Measurements from ENCODE around the gene MMP1.
A peak's percentile ranks its signal among the peaks of the same experiment; 100 is the strongest.

MMP1 gene

GRCh38 chr11:102798012-102798746, at the start of gene MMP1:
TSS of gene MMP1 (minus strand) at chr11:102798160. CDS start at chr11:102798092, 68 bp downstream.
- DNase-seq = no peak

GRCh38 chr11:102846292-102846691, 48.3 kb upstream of the MMP1 start:
- no peak for DNase-seq

GRCh38 chr11:102843489-102843888, 45.5 kb upstream of the MMP1 start, which contains the start of gene MMP3:
TSS of gene MMP3 (minus strand) at chr11:102843609. CDS start at chr11:102843546, 63 bp downstream.
- no peak for DNase-seq

- no peak for DNase-seq
These were observed 45.0 kb upstream of the MMP1 start for GRCh38 chr11:102842930-102843329.

- no peak for DNase-seq
These were observed 42.1 kb upstream of the MMP1 start for GRCh38 chr11:102840018-102840417.

GRCh38 chr11:102837646-102838045, 39.7 kb upstream of the MMP1 start:
- no peak for DNase-seq

- no peak for DNase-seq
These were observed 39.2 kb upstream of the MMP1 start for GRCh38 chr11:102837156-102837555.

GRCh38 chr11:102836290-102836875, 38.4 kb upstream of the MMP1 start:
- DNase-seq = no peak

GRCh38 chr11:102833731-102834130, 35.8 kb upstream of the MMP1 start:
- no peak for DNase-seq

- no peak for DNase-seq
These were observed 34.7 kb upstream of the MMP1 start for GRCh38 chr11:102832612-102833011.

- DNase-seq = peak; percentile 8
These were observed 33.8 kb upstream of the MMP1 start for GRCh38 chr11:102831489-102832440.

GRCh38 chr11:102831128-102831488, 33.1 kb upstream of the MMP1 start:
- no peak for DNase-seq

GRCh38 chr11:102830001-102830727, 32.2 kb upstream of the MMP1 start:
- DNase-seq = no peak

GRCh38 chr11:102829316-102830000, 31.5 kb upstream of the MMP1 start:
- DNase-seq = no peak

- DNase-seq = no peak
These were observed 26.6 kb upstream of the MMP1 start for GRCh38 chr11:102824556-102824955.

- DNase-seq = no peak
These were observed 21.5 kb upstream of the MMP1 start for GRCh38 chr11:102819491-102819890.

GRCh38 chr11:102813484-102813883, 15.5 kb upstream of the MMP1 start:
- DNase-seq = no peak

- DNase-seq = no peak
These were observed 14.2 kb upstream of the MMP1 start for GRCh38 chr11:102812188-102812587.

GRCh38 chr11:102810950-102811660, 13.1 kb upstream of the MMP1 start:
- DNase-seq = no peak

GRCh38 chr11:102809971-102810370, 12.0 kb upstream of the MMP1 start:
- no peak for DNase-seq

GRCh38 chr11:102807921-102808320, 10.0 kb upstream of the MMP1 start:
- peak; percentile 20 for DNase-seq

GRCh38 chr11:102806296-102806695, 8.3 kb upstream of the MMP1 start:
- DNase-seq = no peak
